K562 (cell line): ENCODE results near the gene AKAP12. TPM values are rescaled to one million over a fixed set of nuclear protein-coding genes. Genes with fewer than 3 reads are reported as not detected.

ENCODE experiments used
- ATAC-seq: fragments of 200-7000 bp; cut with Tn5 transposase; 3 replicates; pipeline ENCODE4 v1.9.1; 2020; ENCODE audit warnings: moderate library complexity
- BruUV-seq: library from RNA; stranded (reverse); fragments of 400-500 nt; replicated peaks from 2 replicates; lab custom pipeline; 2021; lab: Mats Ljungman, UMichigan
- CTCF ChIA-PET: fragments of 300-600 bp; formaldehyde crosslinking; extraction: SDS; loops from one replicate; lab custom pipeline; 2021; ENCODE audit warnings: low intra/inter-chr PET ratio; lab: Yijun Ruan, JAX
- POLR2A ChIA-PET: fragments of 300-600, 350-650 bp; sonication (Branson Sonifier 250); formaldehyde crosslinking; extraction: SDS; loops from one replicate; lab custom pipeline; 2021; ENCODE audit warnings: antibody characterized with exemption, inconsistent platforms; lab: Yijun Ruan, JAX
- DNase-seq, 4 experiments: peaks; one replicate each; pipeline versions ENCODE4 v3.0.0 to v3.0.0-alpha.2; 2011 to 2018; ENCODE audit warnings: low spot score in 3 of 4, mixed read lengths in 3 of 4; ENCODE audit errors: extremely low read depth in 1 of 4
- FAIRE-seq: peaks from 2 replicates; lab custom pipeline; 2011; peaks lifted over from hg19 to GRCh38; lab: Jason Lieb, UNC
- H2AFZ ChIP-seq: 2 replicates; pipeline ENCODE4 v1.6.0; 2011; ENCODE audit warnings: low read depth, low read length, control low read depth, inconsistent platforms
- H3K27ac ChIP-seq: fragments of 200-600 bp; 3 replicates; pipeline ENCODE4 v1.8.0; 2011; ENCODE audit warnings: low read depth, mild to moderate bottlenecking, control low read depth, inconsistent platforms, low read length, moderate library complexity, mixed read lengths; ENCODE audit errors: extremely low read depth
- H3K27me3 ChIP-seq, 2 experiments: fragments of 300-600 bp in 1 of 2; 2 replicates in 1 of 2; 3 replicates in 1 of 2; pipeline versions ENCODE4 v1.6.0 to v1.8.0; 2011; ENCODE audit warnings: inconsistent platforms in 2 of 2, low read length in 2 of 2, mild to moderate bottlenecking in 1 of 2, mixed read lengths in 1 of 2, moderate library complexity in 1 of 2; ENCODE audit not compliant: control insufficient read depth in 2 of 2, insufficient read depth in 2 of 2
- H3K36me3 ChIP-seq: fragments of 300-600 bp; 3 replicates; pipeline ENCODE4 v1.8.0; 2011; ENCODE audit warnings: mild to moderate bottlenecking, low read length, inconsistent platforms; ENCODE audit not compliant: control insufficient read depth, insufficient read depth
- H3K4me1 ChIP-seq, 2 experiments: fragments of 200-600 bp in 1 of 2; replicated peaks in 1 of 2; 2 replicates in 1 of 2; 3 replicates in 1 of 2; pipeline versions ENCODE4 v1.5.1 to v1.8.0; 2011; ENCODE audit warnings: inconsistent platforms in 2 of 2, low read length in 2 of 2, mild to moderate bottlenecking in 1 of 2, mixed read lengths in 1 of 2, moderate library complexity in 1 of 2; ENCODE audit not compliant: control insufficient read depth in 2 of 2, insufficient read depth in 2 of 2
- H3K4me2 ChIP-seq: 2 replicates; pipeline ENCODE4 v1.6.1; 2011; ENCODE audit warnings: low read length, control low read depth, inconsistent platforms, mixed read lengths; ENCODE audit not compliant: insufficient read depth
- H3K4me3 ChIP-seq: fragments of 200-600 bp; sonication (generic), shearing (Covaris generic); 2 replicates; pipeline ENCODE4 v1.5.1; 2016; ENCODE audit warnings: control low read depth, inconsistent platforms
- H3K79me2 ChIP-seq: fragments of 200-600 bp; 3 replicates; pipeline ENCODE4 v1.8.0; 2011; ENCODE audit warnings: low read length, inconsistent platforms; ENCODE audit not compliant: control insufficient read depth, insufficient read depth
- H3K9ac ChIP-seq, 2 experiments: 2 replicates each; pipeline versions ENCODE4 v1.6.0 to v1.6.1; 2011; ENCODE audit warnings: low read depth in 2 of 2, low read length in 2 of 2, control low read depth in 1 of 2, inconsistent platforms in 1 of 2, mild to moderate bottlenecking in 1 of 2, mixed read lengths in 1 of 2; ENCODE audit not compliant: insufficient read depth in 1 of 2
- H3K9me1 ChIP-seq: one replicate; pipeline ENCODE4 v1.6.0; 2011; ENCODE audit warnings: inconsistent platforms, mild to moderate bottlenecking, low read length, moderate library complexity; ENCODE audit not compliant: control insufficient read depth, insufficient read depth
- H3K9me3 ChIP-seq: replicated peaks from 2 replicates; pipeline ENCODE4 v1.5.1; 2011; ENCODE audit warnings: low read depth, low read length, inconsistent platforms; ENCODE audit not compliant: control insufficient read depth, insufficient read depth
- H4K20me1 ChIP-seq: replicated peaks from 2 replicates; pipeline ENCODE4 v1.6.1; 2011; ENCODE audit warnings: low read length, inconsistent platforms, mixed read lengths; ENCODE audit not compliant: control insufficient read depth, insufficient read depth
- BHLHE40 ChIP-seq: IDR thresholded peaks from 2 replicates; pipeline ENCODE4 v1.6.1; 2011; ENCODE audit warnings: low read length, improper control_type of control experiment
- BRF1 ChIP-seq: IDR thresholded peaks from 3 replicates; pipeline ENCODE4 v1.6.1; 2011; ENCODE audit warnings: borderline replicate concordance, mild to moderate bottlenecking; ENCODE audit not compliant: insufficient read length; ENCODE audit errors: extremely low read depth
- CREBBP ChIP-seq: IDR thresholded peaks from one replicate; pipeline ENCODE4 v1.6.1; 2012; ENCODE audit warnings: low read depth, mild to moderate bottlenecking, control low read depth, inconsistent platforms, low read length
- JUN ChIP-seq, 2 experiments: sonication (generic) in 1 of 2; formaldehyde crosslinking in 1 of 2; IDR thresholded peaks; 2 replicates each; pipeline versions ENCODE4 v1.6.1 to v1.8.0; 2012 to 2022; ENCODE audit warnings: borderline replicate concordance in 2 of 2, mild to moderate bottlenecking in 2 of 2, improper control_type of control experiment in 1 of 2, low read depth in 1 of 2, low read length in 1 of 2, missing genetic modification reagents in 1 of 2
- MTA2 ChIP-seq: fragments of 450-650 bp; IDR thresholded peaks from 2 replicates; pipeline ENCODE4 v1.6.1; 2016; ENCODE audit warnings: low read depth
- MYBL2 ChIP-seq, 2 experiments: fragments of 450-650 bp in 1 of 2; sonication (generic) in 1 of 2; formaldehyde crosslinking in 1 of 2; IDR thresholded peaks; 2 replicates each; pipeline versions ENCODE4 v1.6.1 to v1.8.1; 2017 to 2022; ENCODE audit warnings: borderline replicate concordance in 1 of 2, inconsistent platforms in 1 of 2, low read depth in 1 of 2, mild to moderate bottlenecking in 1 of 2, missing genetic modification reagents in 1 of 2, moderate library complexity in 1 of 2
- POLR2A ChIP-seq: fragments of 450-650 bp; conservative IDR thresholded peaks from 2 replicates; pipeline ENCODE4 v1.6.1; 2016
- RFX1 ChIP-seq: fragments of 450-650 bp; IDR thresholded peaks from 2 replicates; pipeline ENCODE4 v1.6.1; 2016; ENCODE audit warnings: mild to moderate bottlenecking, moderate library complexity
- U2AF1 ChIP-seq: fragments of 200-400 bp; formaldehyde crosslinking; optimal IDR thresholded peaks from 2 replicates; pipeline ENCODE3; 2017; ENCODE audit warnings: mild to moderate bottlenecking, low read depth, low read length, moderate library complexity
- WHSC1 ChIP-seq: IDR thresholded peaks from one replicate; pipeline ENCODE4 v1.6.1; 2012; ENCODE audit warnings: low read length, control low read depth, inconsistent platforms
- WGBS: fragments of 100-300 bp; shearing (Covaris generic); methylation state at CpG from one replicate; pipeline ENCODE4 v1.1.6; 2016; ENCODE audit warnings: low coverage, mixed read lengths; ENCODE audit not compliant: insufficient coverage; ENCODE audit errors: missing lambda C conversion rate; 5-methylcytosine and 5-hydroxymethylcytosine counted together
- in situ Hi-C: fragments of 300-500 bp; cut with MboI; formaldehyde crosslinking; loops from 4 replicates; pipeline ENCODE4 v1.15.0; 2018; ENCODE audit warnings: inconsistent platforms, mixed read lengths
- intact Hi-C: fragments of 100-400 bp; cut with micrococcal nuclease; formaldehyde crosslinking; loops from 2 replicates; pipeline ENCODE4 v1.14.2; 2022
- polyA plus RNA-seq, 8 experiments: library from polyadenylated mRNA; depleted of rRNA in 4 of 8; stranded (reverse) in 5 of 8; unstranded in 3 of 8; fragments of >200 nt; fragmentation: Nextera tagmentation in 2 of 8; fragmentation: Illumina TruSeq in 1 of 8; extraction: Ambion mirVana in 2 of 8; extraction: Trizol in 1 of 8; gene quantifications; 2 replicates each; pipeline versions ENCODE4 v1.2.1 to v1.2.3, GENCODE V29; 2011 to 2014; ENCODE audit warnings: inconsistent platforms in 1 of 8, missing spikeins in 1 of 8
- total RNA-seq, 7 experiments: library from RNA; depleted of rRNA in 6 of 7; stranded (reverse); fragments of >200 nt in 6 of 7; fragmentation: Illumina TruSeq in 2 of 7; extraction: Trizol in 2 of 7; gene quantifications; 2 replicates each; pipeline versions ENCODE4 v1.2.1 to v1.2.3, GENCODE V29; 2011 to 2021; ENCODE audit warnings: low replicate concordance in 1 of 7

AKAP12 gene
- total and polyA plus RNA-seq, 9 of the 15 experiments (the other 6 are each of a cell fraction or from before 2014, with no cell fraction given) = 0.08 to 2.0 (median 0.62) TPM

GRCh38 chr6:151294561-151295101 lies 54.9 kb downstream of the AKAP12 start:
- Histone ChIP-seq H4K20me1 (0 out of 2 replicates have a peak, but pooled peaks cover 6% of the 10 kb centered on the region), H3K79me2 (no peaks in the 10 kb centered on the region), H3K9me3 (no peaks in the 10 kb centered on the region), H3K36me3 (no peaks in the 10 kb centered on the region), H3K9ac (no peak overlapping the region), H3K27ac (no peak overlapping the region), H2AFZ (no peak overlapping the region), H3K9me1 (no peaks in the 10 kb centered on the region), H3K4me1 (no peaks in the 10 kb centered on the region), H3K4me3 (no peak overlapping the region), H3K4me2 (no peak overlapping the region), H3K27me3 (peaks cover 67 to 82% of the 10 kb centered on the region in 2 experiments)
- POLR2A ChIA-PET = interaction anchor here (1.8 kb wide), 1 partner anchor 10 kb away, joined by 7 read pairs; no protein-coding TSS in a partner anchor
- DNase-seq (no peak), ATAC-seq (no peak), FAIRE-seq (no peak)
- no TSS peak for BruUV-seq
- 4% methylated on average over 6 of the region's 6 CpGs for WGBS
- TF ChIP-seq BRF1 = no peak
- CTCF ChIA-PET = no interaction called here
- in situ Hi-C loops (no loop called here), intact Hi-C loops (no loop called here)

GRCh38 chr6:151297886-151298285 lies 58.1 kb downstream of the AKAP12 start:
- Histone ChIP-seq H3K4me1 (no peaks in the 10 kb centered on the region), H3K9me3 (no peaks in the 10 kb centered on the region), H3K27me3 (peaks cover 64 to 79% of the 10 kb centered on the region in 2 experiments), H3K4me2 (no peak overlapping the region), H3K9ac (no peak overlapping the region), H2AFZ (no peak overlapping the region), H3K4me3 (no peak overlapping the region), H3K27ac (no peak overlapping the region), H3K36me3 (no peaks in the 10 kb centered on the region), H4K20me1 (0 out of 2 replicates have a peak, but pooled peaks cover 4% of the 10 kb centered on the region), H3K79me2 (no peaks in the 10 kb centered on the region), H3K9me1 (no peaks in the 10 kb centered on the region)
- ATAC-seq (no peak), FAIRE-seq (no peak), DNase-seq (no peak)
- intact Hi-C loops (no loop called here), in situ Hi-C loops (no loop called here)
- under 1% methylated on average over 6 of the region's 6 CpGs for whole genome bisulfite sequencing
- BruUV-seq = no TSS peak
- ChIA-PET CTCF (no interaction called here), POLR2A (interaction anchor here (1.1 to 1.2 kb wide), 2 partner anchors 12 to 92 kb away, joined by 3 read pairs; no protein-coding TSS in a partner anchor)
- TF ChIP-seq MTA2 (no peak), CREBBP (no peak), POLR2A (no peak), RFX1 (no peak), MYBL2 (IDR thresholded peaks at IDR 0.05; ENCODE audit: low read depth) (no peak), MYBL2 (CRISPR knock-in tag; IDR thresholded peaks at IDR 0.05; ENCODE audit: borderline replicate concordance) (no peak), JUN (IDR thresholded peaks at IDR 0.05; ENCODE audit: borderline replicate concordance, low read depth, low read length) (no peak), JUN (CRISPR knock-in tag; IDR thresholded peaks at IDR 0.05; ENCODE audit: borderline replicate concordance) (no peak), WHSC1 (no peak), U2AF1 (no peak), BHLHE40 (no peak)
